Peyer's patch (tissue), 4 donors: ENCODE data around the gene JAM3.

ENCODE experiments used
- POLR2A ChIP-seq, 2 donors: fragments of 450-650 bp; IDR thresholded peaks; one replicate each; pipeline ENCODE4 v1.5.1; 2017; ENCODE audit warnings: antibody characterized with exemption in 2 of 2, mild to moderate bottlenecking in 2 of 2, moderate library complexity in 2 of 2
- TF ChIP-seq, protein P1 (sequence below), 6 experiments: fragments of 450-650 bp in 4 of 6; fragments of 200-600 bp in 2 of 6; sonication (generic) in 1 of 6; IDR thresholded peaks; one replicate each; pipeline ENCODE4 v1.5.1; 2017 to 2019; ENCODE audit warnings: antibody characterized with exemption in 6 of 6, mild to moderate bottlenecking in 3 of 6, moderate library complexity in 1 of 6

DNA sequence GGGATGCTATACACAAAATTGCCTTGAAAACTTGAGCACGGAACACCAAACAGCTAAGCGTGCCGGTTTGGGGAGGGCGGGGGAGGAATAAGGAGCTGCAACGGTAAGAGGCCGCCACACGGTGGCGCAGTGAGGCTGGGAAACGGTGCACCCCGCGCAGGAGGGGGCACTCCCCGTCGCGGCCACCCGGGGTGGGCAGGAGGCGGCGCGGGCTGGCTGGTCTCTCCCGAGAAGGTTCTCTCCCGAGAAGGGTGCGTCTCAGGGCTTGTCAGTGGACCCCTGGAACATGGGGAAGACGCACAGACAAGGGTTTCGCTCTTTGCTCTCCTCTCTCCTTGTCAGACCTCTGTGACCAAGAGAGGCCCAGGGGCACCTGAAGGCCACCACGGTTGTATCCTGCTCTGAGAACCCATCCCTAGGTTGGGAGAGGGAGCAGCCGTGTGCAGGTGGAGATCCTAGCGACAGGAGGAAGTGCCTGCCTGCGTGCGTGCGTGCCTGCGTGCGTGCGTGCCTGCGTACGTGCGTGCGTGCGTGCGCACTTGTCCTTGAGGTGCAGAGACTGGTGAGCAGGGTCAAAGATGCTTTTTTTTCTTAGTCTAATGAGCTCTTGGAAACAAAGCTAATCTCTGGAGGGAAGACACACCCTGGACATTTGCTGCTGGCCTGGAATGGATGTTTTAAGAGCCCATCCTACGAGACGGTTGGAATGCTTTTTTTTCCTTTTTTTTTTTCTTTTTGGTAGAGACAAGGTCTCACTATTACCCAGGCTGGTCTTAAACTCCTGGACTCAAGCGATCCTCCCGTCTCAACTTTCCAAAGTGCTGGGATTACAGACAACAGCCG lies 18.1 kb upstream of the JAM3 start:
- TF ChIP-seq, protein P1, sequence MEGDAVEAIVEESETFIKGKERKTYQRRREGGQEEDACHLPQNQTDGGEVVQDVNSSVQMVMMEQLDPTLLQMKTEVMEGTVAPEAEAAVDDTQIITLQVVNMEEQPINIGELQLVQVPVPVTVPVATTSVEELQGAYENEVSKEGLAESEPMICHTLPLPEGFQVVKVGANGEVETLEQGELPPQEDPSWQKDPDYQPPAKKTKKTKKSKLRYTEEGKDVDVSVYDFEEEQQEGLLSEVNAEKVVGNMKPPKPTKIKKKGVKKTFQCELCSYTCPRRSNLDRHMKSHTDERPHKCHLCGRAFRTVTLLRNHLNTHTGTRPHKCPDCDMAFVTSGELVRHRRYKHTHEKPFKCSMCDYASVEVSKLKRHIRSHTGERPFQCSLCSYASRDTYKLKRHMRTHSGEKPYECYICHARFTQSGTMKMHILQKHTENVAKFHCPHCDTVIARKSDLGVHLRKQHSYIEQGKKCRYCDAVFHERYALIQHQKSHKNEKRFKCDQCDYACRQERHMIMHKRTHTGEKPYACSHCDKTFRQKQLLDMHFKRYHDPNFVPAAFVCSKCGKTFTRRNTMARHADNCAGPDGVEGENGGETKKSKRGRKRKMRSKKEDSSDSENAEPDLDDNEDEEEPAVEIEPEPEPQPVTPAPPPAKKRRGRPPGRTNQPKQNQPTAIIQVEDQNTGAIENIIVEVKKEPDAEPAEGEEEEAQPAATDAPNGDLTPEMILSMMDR (IDR thresholded peaks at IDR 0.05), result peak; percentile 77 to 92 (median 86)
- TF ChIP-seq POLR2A (IDR thresholded peaks at IDR 0.05), result peak in 1 of 2 donors; percentile 40
